Endothelial cell of umbilical vein (primary cell): Measurements from ENCODE around the gene DAB2IP. TPM values are rescaled to one million over a fixed set of nuclear protein-coding genes. Genes with fewer than 3 reads are reported as not detected.

Experiments
- BruUV-seq: library from RNA; stranded (reverse); fragments of 400-500 nt; replicated peaks from 2 replicates; lab custom pipeline; 2021; lab: Mats Ljungman, UMichigan
- CTCF ChIA-PET: fragments of 300-600, 350-600 bp; sonication (Branson Sonifier 250); formaldehyde crosslinking; loops from one replicate; lab custom pipeline; 2021; ENCODE audit warnings: antibody characterized with exemption, inconsistent platforms; lab: Charles Lee
- POLR2A ChIA-PET: fragments of 300-600, 350-600 bp; sonication (Branson Sonifier 250); formaldehyde crosslinking; loops from one replicate; lab custom pipeline; 2021; ENCODE audit warnings: antibody characterized with exemption, inconsistent platforms; lab: Charles Lee
- DNase-seq: peaks from one replicate; pipeline ENCODE4 v3.0.0-alpha.2; 2011; ENCODE audit warnings: low read depth, low spot score
- FAIRE-seq: peaks from 2 replicates; lab custom pipeline; 2011; peaks lifted over from hg19 to GRCh38; lab: Jason Lieb, UNC
- H2AFZ ChIP-seq: 2 replicates; pipeline ENCODE4 v1.6.0; 2012; ENCODE audit warnings: low read depth, low read length, control low read depth, inconsistent platforms
- H3K27ac ChIP-seq: 2 replicates; pipeline ENCODE4 v1.5.1; 2011; ENCODE audit warnings: low read depth, mild to moderate bottlenecking, control low read depth, low read length, moderate library complexity; ENCODE audit not compliant: insufficient read depth
- H3K27me3 ChIP-seq, 2 experiments: 2 replicates each; pipeline versions ENCODE4 v1.6.0 to v1.6.1; 2011; ENCODE audit warnings: low read length in 2 of 2, mixed read lengths in 1 of 2; ENCODE audit not compliant: control insufficient read depth in 2 of 2, insufficient read depth in 2 of 2
- H3K36me3 ChIP-seq, 2 experiments: 2 replicates in 1 of 2; 3 replicates in 1 of 2; pipeline ENCODE4 v1.5.1; 2011; ENCODE audit warnings: low read length in 2 of 2, mild to moderate bottlenecking in 1 of 2, moderate library complexity in 1 of 2; ENCODE audit not compliant: control insufficient read depth in 2 of 2, insufficient read depth in 2 of 2; ENCODE audit errors: extremely low read depth in 1 of 2
- H3K4me1 ChIP-seq: 3 replicates; pipeline ENCODE4 v1.5.1; 2011; ENCODE audit warnings: mild to moderate bottlenecking, low read length; ENCODE audit not compliant: control insufficient read depth, insufficient read depth; ENCODE audit errors: extremely low read depth
- H3K4me2 ChIP-seq: 2 replicates; pipeline ENCODE4 v1.6.1; 2011; ENCODE audit warnings: low read length, control low read depth, mixed read lengths; ENCODE audit not compliant: insufficient read depth
- H3K4me3 ChIP-seq, 3 experiments: fragments of 200-600 bp in 1 of 3; sonication (generic), shearing (Covaris generic) in 1 of 3; replicated peaks in 1 of 3; 2 replicates each; pipeline ENCODE4 v1.5.1; 2011 to 2016; ENCODE audit warnings: control low read depth in 3 of 3, low read length in 3 of 3, mild to moderate bottlenecking in 2 of 3, inconsistent platforms in 1 of 3, low read depth in 1 of 3, moderate library complexity in 1 of 3; ENCODE audit not compliant: insufficient read depth in 1 of 3
- H3K79me2 ChIP-seq: 2 replicates; pipeline ENCODE4 v1.6.0; 2012; ENCODE audit warnings: low read length, inconsistent platforms; ENCODE audit not compliant: control insufficient read depth, insufficient read depth
- H3K9ac ChIP-seq: replicated peaks from 2 replicates; pipeline ENCODE3; 2011; ENCODE audit warnings: low read length, control low read depth; ENCODE audit not compliant: insufficient read depth; ENCODE audit errors: extremely low read depth
- H3K9me1 ChIP-seq: replicated peaks from 3 replicates; pipeline ENCODE4 v1.6.0; 2011; ENCODE audit warnings: mild to moderate bottlenecking, low read length; ENCODE audit not compliant: control insufficient read depth, insufficient read depth; ENCODE audit errors: extremely low read depth
- H3K9me3 ChIP-seq: replicated peaks from 2 replicates; pipeline ENCODE4 v1.5.1; 2012; ENCODE audit warnings: low read length, inconsistent platforms; ENCODE audit not compliant: control insufficient read depth, insufficient read depth
- H4K20me1 ChIP-seq: replicated peaks from 2 replicates; pipeline ENCODE3; 2011; ENCODE audit warnings: mild to moderate bottlenecking, low read length; ENCODE audit not compliant: control insufficient read depth, insufficient read depth; ENCODE audit errors: extremely low read depth
- CTCF ChIP-seq, 2 donors: IDR thresholded peaks; 1 replicate in 1 of 2; 2 replicates in 1 of 2; pipeline ENCODE4 v1.5.1; 2011; ENCODE audit warnings: low read length in 2 of 2, mild to moderate bottlenecking in 2 of 2, moderate library complexity in 2 of 2, control low read depth in 1 of 2, inconsistent platforms in 1 of 2, low read depth in 1 of 2; ENCODE audit not compliant: insufficient read depth in 1 of 2; ENCODE audit errors: extremely low read depth in 1 of 2
- EZH2 ChIP-seq: IDR thresholded peaks from 2 replicates; pipeline ENCODE4 v1.6.1; 2012; ENCODE audit warnings: borderline replicate concordance, low read depth, mild to moderate bottlenecking, moderate library complexity, low read length, inconsistent platforms; ENCODE audit not compliant: severe bottlenecking
- FOS ChIP-seq: IDR thresholded peaks from 2 replicates; pipeline ENCODE4 v1.6.1; 2011; ENCODE audit warnings: mild to moderate bottlenecking, low read length, moderate library complexity, borderline replicate concordance; ENCODE audit not compliant: insufficient read depth
- GATA2 ChIP-seq: IDR thresholded peaks from 2 replicates; pipeline ENCODE4 v1.7.0; 2011; ENCODE audit warnings: low read depth, mild to moderate bottlenecking, moderate library complexity, mixed read lengths, low read length; ENCODE audit not compliant: insufficient read length, insufficient read depth
- JUN ChIP-seq: IDR thresholded peaks from 2 replicates; pipeline ENCODE4 v1.6.1; 2011; ENCODE audit warnings: borderline replicate concordance, low read depth; ENCODE audit not compliant: insufficient read length, insufficient read depth
- MYC ChIP-seq: IDR thresholded peaks from one replicate; pipeline ENCODE4 v1.6.1; 2011; ENCODE audit warnings: mild to moderate bottlenecking, low read depth, low read length
- POLR2A ChIP-seq: IDR thresholded peaks from 2 replicates; pipeline ENCODE4 v1.6.1; 2012; ENCODE audit warnings: low read depth, mild to moderate bottlenecking, control low read depth, low read length
- POLR2AphosphoS5 ChIP-seq: IDR thresholded peaks from 2 replicates; pipeline ENCODE4 v1.6.1; 2012; ENCODE audit warnings: low read depth, mild to moderate bottlenecking, control low read depth, low read length, moderate library complexity; ENCODE audit not compliant: insufficient read depth
- dilution Hi-C: fragments of 300-500 bp; cut with MboI; formaldehyde crosslinking; loops from one replicate; pipeline ENCODE4 v1.15.0; 2019; ENCODE audit warnings: low sequenced_read_pairs; ENCODE audit not compliant: extremely low pct_ligation_motif_present
- intact Hi-C: fragments of 100-400 bp; cut with micrococcal nuclease; formaldehyde crosslinking; loops from one replicate; pipeline ENCODE4 v1.10.0; 2022
- polyA plus RNA-seq, 4 experiments: library from polyadenylated mRNA; depleted of rRNA in 3 of 4; stranded (reverse) in 3 of 4; unstranded in 1 of 4; fragments of >200 nt; gene quantifications; 2 replicates each; pipeline versions ENCODE4 v1.2.1 to v1.2.3, GENCODE V29; 2011 to 2012; ENCODE audit warnings: missing spikeins in 1 of 4
- total RNA-seq: library from RNA; stranded (reverse); gene quantifications from 2 replicates; pipeline ENCODE4 v1.2.3, GENCODE V29; 2021
- TF ChIP-seq, protein P1 (sequence below): IDR thresholded peaks from 2 replicates; pipeline ENCODE4 v1.6.1; 2011; ENCODE audit not compliant: insufficient read depth, insufficient read length

The DAB2IP gene
- total and polyA plus RNA-seq, 2 donors (not counting 3 experiments of a cell fraction or from before 2014, with no cell fraction given) = 29.2 to 53.6 TPM

DNA sequence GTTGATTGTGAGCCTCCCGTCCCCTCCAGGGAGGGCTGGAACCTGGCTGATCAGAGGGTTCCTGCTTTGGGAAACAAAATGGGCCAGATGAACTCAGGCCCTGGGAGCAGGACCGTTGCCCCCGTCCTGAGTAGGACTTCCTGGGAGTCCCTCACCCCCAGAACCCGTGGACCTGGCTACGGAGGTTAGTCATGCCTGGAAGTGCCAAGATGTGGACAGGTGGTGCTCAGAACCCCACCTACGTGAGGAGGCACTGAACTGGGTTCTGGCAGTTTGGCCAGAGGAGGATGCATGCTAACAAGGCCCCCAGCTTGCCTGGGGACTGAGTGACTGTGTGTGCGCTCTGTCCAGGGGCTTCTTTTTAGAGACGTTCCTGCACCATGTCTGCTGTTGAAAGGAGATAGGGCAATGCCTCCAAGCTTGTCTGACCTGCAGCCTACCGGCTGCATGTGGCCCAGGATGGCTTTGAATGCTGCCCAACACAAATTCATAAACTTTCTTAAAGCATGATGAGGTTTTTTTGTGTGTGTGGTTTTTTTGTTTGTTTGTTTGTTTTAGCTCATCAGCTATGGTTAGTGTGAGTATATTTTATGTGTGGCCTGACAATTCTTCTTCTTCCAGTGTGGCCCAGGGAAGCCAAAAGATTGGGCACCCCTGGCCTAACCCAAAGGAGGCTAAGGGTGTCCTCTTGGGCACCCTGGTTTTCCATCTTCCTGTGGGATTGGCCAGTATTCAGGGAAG, 1.8 kb upstream of the DAB2IP start:
- no peaks in the 10 kb centered on the region for H3K9me1 ChIP-seq
- H3K9me3 ChIP-seq = no peaks in the 10 kb centered on the region
- H3K9ac ChIP-seq = no peak overlapping the region
- H3K79me2 ChIP-seq = no peaks in the 10 kb centered on the region
- H2AFZ ChIP-seq = no peak overlapping the region
- H3K36me3 ChIP-seq = no peaks in the 10 kb centered on the region
- no peaks in the 10 kb centered on the region for H3K27me3 ChIP-seq
- dilution Hi-C loops = no loop called here
- no peak overlapping the region for H3K27ac ChIP-seq
- H3K4me3 ChIP-seq = no peak overlapping the region
- H4K20me1 ChIP-seq = no peaks in the 10 kb centered on the region
- CTCF ChIA-PET = interaction anchor here (0.8 to 2.2 kb wide), 5 partner anchors 9 to 99 kb away, joined by 3 to 14 read pairs (median 5); no protein-coding TSS in a partner anchor
- intact Hi-C loops = no loop called here
- POLR2A ChIA-PET = no interaction called here
- no peak for DNase-seq
- TF ChIP-seq POLR2AphosphoS5 (no peak), JUN (no peak), CTCF (IDR thresholded peaks at IDR 0.05; ENCODE audit: extremely low read depth in 1 of 2, insufficient read depth in 1 of 2, low read depth in 1 of 2, low read length in 2 of 2) (no peak), EZH2 (no peak), POLR2A (no peak), FOS (no peak), MYC (no peak), GATA2 (no peak)
- TF ChIP-seq, protein P1, sequence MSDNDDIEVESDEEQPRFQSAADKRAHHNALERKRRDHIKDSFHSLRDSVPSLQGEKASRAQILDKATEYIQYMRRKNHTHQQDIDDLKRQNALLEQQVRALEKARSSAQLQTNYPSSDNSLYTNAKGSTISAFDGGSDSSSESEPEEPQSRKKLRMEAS = no peak
- BruUV-seq = no TSS peak
- peaks cover 25% of the 10 kb centered on the region for H3K4me1 ChIP-seq
- FAIRE-seq = no peak
- H3K4me2 ChIP-seq = no peak overlapping the region
